Hepatocyte (in vitro differentiated cells): ENCODE results near the gene SLC32A1. TPM values are rescaled to one million over a fixed set of nuclear protein-coding genes. Genes with fewer than 3 reads are reported as not detected.

Experiments
- DNase-seq: peaks from one replicate; pipeline ENCODE4 v3.0.0-alpha.2; 2016; ENCODE audit warnings: low spot score
- H2AFZ ChIP-seq: fragments of 200-600 bp; sonication (generic); 2 replicates; pipeline ENCODE4 v1.6.0; 2016; ENCODE audit warnings: antibody characterized with exemption, mild to moderate bottlenecking
- H3K27ac ChIP-seq: fragments of 200-600 bp; sonication (generic); 2 replicates; pipeline ENCODE4 v1.5.1; 2016; ENCODE audit warnings: mild to moderate bottlenecking
- H3K27me3 ChIP-seq: fragments of 200-600 bp; sonication (generic); 2 replicates; pipeline ENCODE4 v1.6.1; 2016
- H3K36me3 ChIP-seq: fragments of 200-600 bp; sonication (generic); replicated peaks from 2 replicates; pipeline ENCODE4 v1.5.1; 2016; ENCODE audit warnings: low read depth; ENCODE audit not compliant: insufficient read depth
- H3K4me1 ChIP-seq: fragments of 200-600 bp; sonication (generic); 2 replicates; pipeline ENCODE4 v1.5.1; 2016; ENCODE audit warnings: mild to moderate bottlenecking, moderate library complexity; ENCODE audit not compliant: insufficient read depth
- H3K4me2 ChIP-seq: fragments of 200-600 bp; sonication (generic); 2 replicates; pipeline ENCODE4 v1.6.0; 2016
- H3K4me3 ChIP-seq: fragments of 200-600 bp; sonication (generic); 2 replicates; pipeline ENCODE4 v1.5.1; 2016; ENCODE audit warnings: mild to moderate bottlenecking
- H3K79me2 ChIP-seq: fragments of 200-600 bp; sonication (generic); 2 replicates; pipeline ENCODE4 v1.6.0; 2017; ENCODE audit warnings: mild to moderate bottlenecking
- H3K9me2 ChIP-seq: fragments of 200-600 bp; sonication (generic); replicated peaks from 2 replicates; pipeline ENCODE4 v1.6.0; 2017; ENCODE audit warnings: mild to moderate bottlenecking; ENCODE audit not compliant: insufficient read depth
- H3K9me3 ChIP-seq: fragments of 200-600 bp; sonication (generic); 2 replicates; pipeline ENCODE4 v1.5.1; 2016; ENCODE audit warnings: low read depth, mild to moderate bottlenecking
- H4K20me1 ChIP-seq: fragments of 200-600 bp; sonication (generic); 2 replicates; pipeline ENCODE4 v1.6.0; 2016; ENCODE audit warnings: mild to moderate bottlenecking; ENCODE audit not compliant: insufficient read depth, poor library complexity, severe bottlenecking
- EZH2 ChIP-seq: fragments of 200-600 bp; sonication (generic); IDR thresholded peaks from 2 replicates; pipeline ENCODE4 v1.6.1; 2016; ENCODE audit warnings: antibody characterized with exemption, mild to moderate bottlenecking, borderline replicate concordance
- EZH2phosphoT487 ChIP-seq: fragments of 200-600 bp; sonication (generic); IDR thresholded peaks from one replicate; pipeline ENCODE4 v1.6.1; 2018; ENCODE audit warnings: antibody characterized with exemption, mild to moderate bottlenecking, low read depth, moderate library complexity; ENCODE audit not compliant: unreplicated experiment, severe bottlenecking
- WGBS: methylation state at CpG from one replicate; pipeline ENCODE4 v1.1.6; 2016; ENCODE audit warnings: low lambda C conversion rate; ENCODE audit errors: missing lambda C conversion rate; 5-methylcytosine and 5-hydroxymethylcytosine counted together
- polyA plus RNA-seq: library from polyadenylated mRNA; unstranded; fragments of >200 nt; fragmentation: Nextera tagmentation; extraction: Ambion mirVana; gene quantifications from 2 replicates; pipeline ENCODE4 v1.2.1, GENCODE V29; 2016
- total RNA-seq: library from RNA; depleted of rRNA; stranded (reverse); fragments of >200 nt; gene quantifications from 2 replicates; pipeline ENCODE4 v1.2.3, GENCODE V29; 2014
- TF ChIP-seq, protein P1 (sequence below): fragments of 200-600 bp; sonication (generic); IDR thresholded peaks from 2 replicates; pipeline ENCODE4 v1.5.1; 2016; ENCODE audit warnings: antibody characterized with exemption, mild to moderate bottlenecking; ENCODE audit not compliant: poor library complexity

Gene SLC32A1
- total and polyA plus RNA-seq, 2 experiments from 2014 or later = not detected

- Histone ChIP-seq H3K79me2 (peaks cover 3% of the 10 kb centered on the region), H3K36me3 (no peaks in the 10 kb centered on the region), H3K27ac (no peak overlapping the region), H3K27me3 (no peaks in the 10 kb centered on the region), H3K4me2 (no peak overlapping the region), H3K9me3 (no peaks in the 10 kb centered on the region), H3K4me3 (no peak overlapping the region), H4K20me1 (no peaks in the 10 kb centered on the region), H3K9me2 (no peaks in the 10 kb centered on the region), H2AFZ (no peak overlapping the region), H3K4me1 (no peaks in the 10 kb centered on the region)
- TF ChIP-seq EZH2phosphoT487 (no peak), EZH2 (no peak)
- TF ChIP-seq, protein P1, sequence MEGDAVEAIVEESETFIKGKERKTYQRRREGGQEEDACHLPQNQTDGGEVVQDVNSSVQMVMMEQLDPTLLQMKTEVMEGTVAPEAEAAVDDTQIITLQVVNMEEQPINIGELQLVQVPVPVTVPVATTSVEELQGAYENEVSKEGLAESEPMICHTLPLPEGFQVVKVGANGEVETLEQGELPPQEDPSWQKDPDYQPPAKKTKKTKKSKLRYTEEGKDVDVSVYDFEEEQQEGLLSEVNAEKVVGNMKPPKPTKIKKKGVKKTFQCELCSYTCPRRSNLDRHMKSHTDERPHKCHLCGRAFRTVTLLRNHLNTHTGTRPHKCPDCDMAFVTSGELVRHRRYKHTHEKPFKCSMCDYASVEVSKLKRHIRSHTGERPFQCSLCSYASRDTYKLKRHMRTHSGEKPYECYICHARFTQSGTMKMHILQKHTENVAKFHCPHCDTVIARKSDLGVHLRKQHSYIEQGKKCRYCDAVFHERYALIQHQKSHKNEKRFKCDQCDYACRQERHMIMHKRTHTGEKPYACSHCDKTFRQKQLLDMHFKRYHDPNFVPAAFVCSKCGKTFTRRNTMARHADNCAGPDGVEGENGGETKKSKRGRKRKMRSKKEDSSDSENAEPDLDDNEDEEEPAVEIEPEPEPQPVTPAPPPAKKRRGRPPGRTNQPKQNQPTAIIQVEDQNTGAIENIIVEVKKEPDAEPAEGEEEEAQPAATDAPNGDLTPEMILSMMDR = no peak
- 61% methylated on average over 6 of the region's 6 CpGs for WGBS
- no peak for DNase-seq
Measured at GRCh38 chr20:38755324-38755910, 31.1 kb downstream of the SLC32A1 start.

GRCh38 chr20:38757145-38757775 lies 33.0 kb downstream of the SLC32A1 start:
- Histone ChIP-seq H3K4me2 (no peak overlapping the region), H3K27ac (no peak overlapping the region), H2AFZ (no peak overlapping the region), H3K79me2 (peaks cover under 1% of the 10 kb centered on the region), H3K36me3 (no peaks in the 10 kb centered on the region), H3K27me3 (no peaks in the 10 kb centered on the region), H4K20me1 (no peaks in the 10 kb centered on the region), H3K9me2 (no peaks in the 10 kb centered on the region), H3K9me3 (no peaks in the 10 kb centered on the region), H3K4me3 (no peak overlapping the region), H3K4me1 (no peaks in the 10 kb centered on the region)
- no peak for DNase-seq
- TF ChIP-seq EZH2phosphoT487 = no peak
- no peak for TF ChIP-seq EZH2
- TF ChIP-seq, protein P1 = no peak
- 89% methylated on average over 7 of the region's 7 CpGs for WGBS

- Histone ChIP-seq H3K9me3 (no peaks in the 10 kb centered on the region), H3K27me3 (no peaks in the 10 kb centered on the region), H2AFZ (no peak overlapping the region), H3K36me3 (no peaks in the 10 kb centered on the region), H3K9me2 (no peaks in the 10 kb centered on the region), H4K20me1 (no peaks in the 10 kb centered on the region), H3K79me2 (no peaks in the 10 kb centered on the region), H3K4me2 (no peak overlapping the region), H3K4me3 (no peak overlapping the region), H3K27ac (no peak overlapping the region), H3K4me1 (no peaks in the 10 kb centered on the region)
- TF ChIP-seq, protein P1 = no peak
- no peak for TF ChIP-seq EZH2
- no peak for TF ChIP-seq EZH2phosphoT487
- 98% methylated on average over 7 of the region's 7 CpGs for WGBS
- DNase-seq = no peak
Measured at GRCh38 chr20:38759106-38759505, 34.8 kb downstream of the SLC32A1 start.
